ENCODE results near the gene STON1. TPM values are rescaled to one million over a fixed set of nuclear protein-coding genes. Genes with fewer than 3 reads are reported as not detected.

STON1 gene
- total and polyA plus RNA-seq, 2 of the 8 experiments (the other 6 are each of a cell fraction or from before 2014, with no cell fraction given): 5.0 to 10.1 TPM

GRCh38 chr2:48566592-48567310 is 36.8 kb downstream of the STON1 start (continued):
- TF ChIP-seq RFX5 (IDR thresholded peaks at IDR 0.05; ENCODE audit: borderline replicate concordance, low read depth, low read length): no peak
- no peak for TF ChIP-seq MAFK (IDR thresholded peaks at IDR 0.05; ENCODE audit: low read depth, low read length)
- TF ChIP-seq JUN (IDR thresholded peaks at IDR 0.05; ENCODE audit: low read depth, low read length): no peak
- TF ChIP-seq FOSL1 (IDR thresholded peaks at IDR 0.05; ENCODE audit: insufficient read depth, low read depth, low read length): no peak
- TF ChIP-seq ASH2L (IDR thresholded peaks at IDR 0.05; ENCODE audit: low read length): no peak
